HEK293 (cell line): ENCODE results near the gene PNPO.

Experiments
- CTCF ChIA-PET: fragments of 350-600 bp; formaldehyde crosslinking; extraction: SDS; loops from one replicate; lab custom pipeline; 2021; ENCODE audit warnings: antibody characterized with exemption; lab: Yijun Ruan, JAX
- POLR2A ChIA-PET: fragments of 300-600 bp; formaldehyde crosslinking; extraction: SDS; loops from one replicate; lab custom pipeline; 2020; ENCODE audit warnings: antibody characterized with exemption, inconsistent platforms; lab: Yijun Ruan, JAX
- H3K27ac ChIP-seq: fragments of 200-500 bp; sonication (Bioruptor generic); 2 replicates; pipeline ENCODE4 v1.5.1; 2014; ENCODE audit warnings: low read depth, low read length, control low read depth, inconsistent platforms; ENCODE audit errors: extremely low read depth
- H3K36me3 ChIP-seq, 2 experiments: fragments of 200-500 bp in 1 of 2; sonication (Bioruptor generic) in 1 of 2; 1 replicate in 1 of 2; 2 replicates in 1 of 2; pipeline ENCODE4 v1.5.1; 2014 to 2017; ENCODE audit warnings: inconsistent platforms in 2 of 2, low read length in 2 of 2; ENCODE audit not compliant: control insufficient read depth in 2 of 2, insufficient read depth in 1 of 2
- H3K4me1 ChIP-seq: fragments of 200-500 bp; sonication (Bioruptor generic); 2 replicates; pipeline ENCODE4 v1.5.1; 2014; ENCODE audit warnings: mild to moderate bottlenecking, low read length, inconsistent platforms; ENCODE audit not compliant: control insufficient read depth, insufficient read depth
- H3K4me3 ChIP-seq: 2 replicates; pipeline ENCODE4 v1.5.1; 2011; ENCODE audit warnings: low read depth, mild to moderate bottlenecking, control low read depth, low read length, moderate library complexity
- H3K9me3 ChIP-seq: fragments of 200-500 bp; sonication (Bioruptor generic); 2 replicates; pipeline ENCODE4 v1.5.1; 2014; ENCODE audit warnings: low read depth, low read length, inconsistent platforms; ENCODE audit not compliant: control insufficient read depth, insufficient read depth
- AEBP2 ChIP-seq: fragments of 450-650 bp; formaldehyde crosslinking; IDR thresholded peaks from 2 replicates; pipeline ENCODE4 v1.5.1; 2016; ENCODE audit warnings: missing biosample characterization, missing genetic modification characterization, borderline replicate concordance
- EGR2 ChIP-seq: fragments of 450-650 bp; formaldehyde crosslinking; IDR thresholded peaks from 2 replicates; pipeline ENCODE4 v1.5.1; 2016; ENCODE audit warnings: low read depth, missing biosample characterization, missing genetic modification characterization
- HOXC10 ChIP-seq: sonication (generic); formaldehyde crosslinking; IDR thresholded peaks from 2 replicates; pipeline ENCODE4 v1.8.1; 2023; ENCODE audit warnings: mild to moderate bottlenecking, missing genetic modification reagents
- PRDM1 ChIP-seq: fragments of 450-650 bp; formaldehyde crosslinking; IDR thresholded peaks from 2 replicates; pipeline ENCODE4; 2016; ENCODE audit warnings: missing biosample characterization, missing genetic modification characterization
- PRDM4 ChIP-seq: fragments of 450-650 bp; formaldehyde crosslinking; IDR thresholded peaks from 2 replicates; pipeline ENCODE4 v1.5.1; 2017; ENCODE audit warnings: missing biosample characterization, missing genetic modification characterization
- SP2 ChIP-seq: fragments of 450-650 bp; formaldehyde crosslinking; IDR thresholded peaks from 2 replicates; pipeline ENCODE4 v1.5.1; 2016; ENCODE audit warnings: missing biosample characterization, missing genetic modification characterization
- SP7 ChIP-seq: fragments of 450-650 bp; formaldehyde crosslinking; IDR thresholded peaks from 2 replicates; pipeline ENCODE4 v1.5.1; 2016; ENCODE audit warnings: missing biosample characterization, missing genetic modification characterization
- ZBTB8A ChIP-seq: fragments of 450-650 bp; formaldehyde crosslinking; IDR thresholded peaks from 2 replicates; pipeline ENCODE4 v1.5.1; 2016; ENCODE audit warnings: missing biosample characterization, missing genetic modification characterization
- ZFHX2 ChIP-seq: fragments of 450-650 bp; formaldehyde crosslinking; conservative IDR thresholded peaks from 2 replicates; pipeline ENCODE4 v1.5.1; 2016; ENCODE audit warnings: missing biosample characterization, missing genetic modification characterization
- ZIC2 ChIP-seq: fragments of 450-650 bp; formaldehyde crosslinking; IDR thresholded peaks from 2 replicates; pipeline ENCODE4 v1.5.1; 2016; ENCODE audit warnings: missing biosample characterization, missing genetic modification characterization
- ZNF140 ChIP-seq: fragments of 450-650 bp; formaldehyde crosslinking; IDR thresholded peaks from 2 replicates; pipeline ENCODE4 v1.5.1; 2016; ENCODE audit warnings: missing biosample characterization, missing genetic modification characterization
- ZNF214 ChIP-seq: fragments of 450-650 bp; formaldehyde crosslinking; IDR thresholded peaks from 2 replicates; pipeline ENCODE4 v1.5.1; 2017; ENCODE audit warnings: missing biosample characterization, mild to moderate bottlenecking, missing genetic modification characterization, borderline replicate concordance
- ZNF221 ChIP-seq: fragments of 450-650 bp; formaldehyde crosslinking; IDR thresholded peaks from 2 replicates; pipeline ENCODE4 v1.5.1; 2017; ENCODE audit warnings: missing biosample characterization, missing genetic modification characterization, borderline replicate concordance
- ZNF341 ChIP-seq: fragments of 450-650 bp; formaldehyde crosslinking; IDR thresholded peaks from 2 replicates; pipeline ENCODE4; 2016; ENCODE audit warnings: low read depth, missing biosample characterization, missing genetic modification characterization
- ZNF423 ChIP-seq: fragments of 450-650 bp; formaldehyde crosslinking; IDR thresholded peaks from 2 replicates; pipeline ENCODE4 v1.5.1; 2016; ENCODE audit warnings: missing biosample characterization, missing genetic modification characterization
- ZNF560 ChIP-seq: fragments of 450-650 bp; formaldehyde crosslinking; IDR thresholded peaks from 2 replicates; pipeline ENCODE4 v1.5.1; 2017; ENCODE audit warnings: missing biosample characterization, missing genetic modification characterization, borderline replicate concordance
- ZNF600 ChIP-seq: fragments of 450-650 bp; formaldehyde crosslinking; IDR thresholded peaks from 2 replicates; pipeline ENCODE4 v1.5.1; 2016; ENCODE audit warnings: missing biosample characterization, missing genetic modification characterization
- ZNF701 ChIP-seq: fragments of 450-650 bp; formaldehyde crosslinking; IDR thresholded peaks from 2 replicates; pipeline ENCODE4 v1.5.1; 2016; ENCODE audit warnings: missing biosample characterization, missing genetic modification characterization
- ZNF776 ChIP-seq: fragments of 450-650 bp; formaldehyde crosslinking; IDR thresholded peaks from 2 replicates; pipeline ENCODE4 v1.5.0; 2017; ENCODE audit warnings: missing biosample characterization, missing genetic modification characterization, borderline replicate concordance
- ZSCAN16 ChIP-seq: fragments of 450-650 bp; formaldehyde crosslinking; IDR thresholded peaks from 2 replicates; pipeline ENCODE4 v1.5.1; 2016; ENCODE audit warnings: missing biosample characterization, missing genetic modification characterization
- ZSCAN5A ChIP-seq: fragments of 450-650 bp; formaldehyde crosslinking; IDR thresholded peaks from 2 replicates; pipeline ENCODE4 v1.5.1; 2016; ENCODE audit warnings: missing biosample characterization, missing genetic modification characterization

The PNPO gene

GRCh38 chr17:47983492-47984223, 42.3 kb downstream of the PNPO start:
- peaks cover 12 to 56% of the 10 kb centered on the region in 2 experiments; a peak in 2 of 3 replicates for H3K36me3 ChIP-seq
- TF ChIP-seq EGR2 (tag by site-specific recombination) (0 out of 2 replicates have a peak, but pooled peaks have one; percentile 28), PRDM4 (tag by site-specific recombination) (no peak), PRDM1 (tag by site-specific recombination) (0 out of 2 replicates have a peak, but pooled peaks have one; percentile 6), ZNF221 (tag by site-specific recombination) (no peak), ZFHX2 (0 out of 2 replicates have a peak, but pooled peaks have one; percentile 18), ZSCAN5A (tag by site-specific recombination) (no peak), SP7 (tag by site-specific recombination) (peak; percentile 43; the same call in 1 of the 2 replicates), HOXC10 (CRISPR knock-in tag) (no peak), ZNF776 (tag by site-specific recombination) (no peak)
- TF ChIP-seq, all 188 proteins: peak for 4
- Histone ChIP-seq H3K27ac (no peak overlapping the region), H3K4me1 (peaks cover 4% of the 10 kb centered on the region; the same call in 1 of the 2 replicates), H3K4me3 (no peak overlapping the region), H3K9me3 (no peaks in the 10 kb centered on the region)
- ChIA-PET CTCF (interaction anchor here (0.6 to 21.9 kb wide), 6 partner anchors 12 to 161 kb away, joined by 3 to 592 read pairs (median 12); partner anchors contain the start of genes CDK5RAP3, PNPO, PRR15L and SCRN2), POLR2A (interaction anchor here (1.1 to 2.1 kb wide), 5 partner anchors 13 to 34 kb away, joined by 3 to 6 read pairs (median 4); partner anchors contain the start of gene CDK5RAP3)

- Histone ChIP-seq H3K27ac (no peak overlapping the region), H3K4me1 (peaks cover 4% of the 10 kb centered on the region; the same call in 1 of the 2 replicates), H3K9me3 (no peaks in the 10 kb centered on the region), H3K36me3 (peaks cover 0 to 27% of the 10 kb centered on the region in 2 experiments; a peak in 1 of 3 replicates)
- ChIA-PET POLR2A (interaction anchor here (1.0 kb wide), 1 partner anchor 8 kb away, joined by 3 read pairs; no protein-coding TSS in a partner anchor), CTCF (interaction anchor here (0.7 to 15.0 kb wide), 7 partner anchors 8 to 40 kb away, joined by 3 to 386 read pairs (median 4); no protein-coding TSS in a partner anchor)
- no peak for TF ChIP-seq AEBP2 (tag by site-specific recombination)
- peak; percentile 96 for TF ChIP-seq ZIC2 (tag by site-specific recombination)
- TF ChIP-seq, all 188 proteins: peak for 1
- H3K4me3 ChIP-seq, result no peak overlapping the region
Observed at GRCh38 chr17:47986520-47986919, 45.1 kb downstream of the PNPO start.

GRCh38 chr17:47987240-47987835, 46.0 kb downstream of the PNPO start:
- Histone ChIP-seq H3K27ac (no peak overlapping the region), H3K36me3 (peaks cover 0 to 19% of the 10 kb centered on the region in 2 experiments; a peak in 1 of 3 replicates), H3K4me1 (peaks cover 4% of the 10 kb centered on the region; the same call in 1 of the 2 replicates), H3K4me3 (no peak overlapping the region), H3K9me3 (no peaks in the 10 kb centered on the region)
- ChIA-PET POLR2A (interaction anchor here (0.7 kb wide), 1 partner anchor 16 kb away, joined by 3 read pairs; the partner anchor contains the start of gene CDK5RAP3), CTCF (interaction anchor here (0.7 to 15.0 kb wide), 7 partner anchors 9 to 119 kb away, joined by 3 to 386 read pairs (median 4); no protein-coding TSS in a partner anchor)
- TF ChIP-seq SP2 (tag by site-specific recombination) (no peak; the same call in 1 of the 2 replicates), ZNF701 (tag by site-specific recombination) (no peak), ZNF140 (no peak), EGR2 (tag by site-specific recombination) (no peak), ZNF600 (tag by site-specific recombination) (peak; percentile 35; the same call in 1 of the 2 replicates), ZNF423 (tag by site-specific recombination) (peak; percentile 12; the same call in 1 of the 2 replicates), ZBTB8A (tag by site-specific recombination) (peak; percentile 62), ZNF560 (no peak), ZNF341 (tag by site-specific recombination) (peak; percentile 67), ZIC2 (tag by site-specific recombination) (peak; percentile 66), ZSCAN16 (no peak), ZNF214 (tag by site-specific recombination) (no peak), AEBP2 (tag by site-specific recombination) (no peak)
